ENCODE data around the gene ACAD11.

Gene ACAD11

DNA sequence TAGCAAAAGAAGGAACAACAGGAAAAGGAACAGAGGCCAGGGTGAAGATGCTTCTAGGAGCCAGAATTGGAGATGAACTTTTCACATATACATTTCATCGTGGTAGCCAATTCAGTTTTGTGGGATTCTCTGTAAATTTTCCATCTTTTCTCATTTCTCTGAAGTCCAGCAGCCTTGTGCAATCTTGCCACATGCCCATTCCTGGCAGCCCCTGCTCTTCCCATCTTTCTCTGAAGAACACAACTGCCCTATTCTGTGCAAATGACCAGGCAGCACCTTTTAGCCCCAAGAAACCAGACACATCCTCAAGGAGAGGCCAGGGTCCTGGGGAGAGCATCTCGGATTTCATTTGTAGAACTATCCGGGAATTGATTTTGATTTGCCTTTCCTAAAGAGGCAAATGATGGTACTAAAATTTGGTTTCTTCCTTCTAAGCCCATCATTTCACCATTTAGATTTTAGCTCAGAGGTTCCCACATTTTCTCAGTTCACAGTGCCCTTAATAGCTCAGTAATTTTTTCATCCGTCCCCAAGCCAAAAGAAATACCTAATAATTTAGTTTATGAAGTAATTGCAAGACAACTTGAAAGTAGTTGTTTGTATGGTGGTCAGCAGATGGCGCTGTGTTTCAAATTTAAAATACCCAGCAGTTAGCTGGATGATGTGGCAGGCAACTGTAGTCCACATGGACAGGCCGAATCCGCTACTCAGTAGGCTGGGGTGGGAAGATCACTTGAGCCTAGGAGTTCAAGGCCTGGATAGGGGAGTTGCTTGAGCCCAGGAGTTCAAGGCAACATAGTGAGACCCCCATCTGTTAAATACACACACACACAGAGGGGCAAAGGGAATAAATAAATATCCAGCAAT lies 123.8 kb downstream of the ACAD11 start:
- H3K4me1 ChIP-seq (ENCODE audit: control insufficient read depth in 1 of 2, insufficient read depth in 2 of 2, low read length in 2 of 2), result peaks cover 0 to 4% of the 10 kb centered on the region in 2 donors
- no peak overlapping the region for H3K4me3 ChIP-seq (ENCODE audit: low read depth in 1 of 2, low read length in 2 of 2)
- H3K27me3 ChIP-seq (ENCODE audit: control insufficient read depth in 1 of 2, insufficient read depth in 2 of 2, low read length in 2 of 2), result no peaks in the 10 kb centered on the region
- H3K9me3 ChIP-seq (ENCODE audit: control insufficient read depth in 1 of 2, low read length in 2 of 2), result no peaks in the 10 kb centered on the region
- no peak overlapping the region for H3K27ac ChIP-seq (ENCODE audit: low read depth, low read length)
- peaks cover 8 to 37% of the 10 kb centered on the region in 2 donors for H3K36me3 ChIP-seq (ENCODE audit: control insufficient read depth in 1 of 2, insufficient read depth in 2 of 2, low read length in 2 of 2)
- H3K9ac ChIP-seq (ENCODE audit: low read depth in 1 of 2, low read length in 2 of 2), result no peak overlapping the region

GRCh38 chr3:132530624-132531023 lies 129.0 kb downstream of the ACAD11 start:
- Histone ChIP-seq H3K4me3 (ENCODE audit: low read depth in 1 of 2, low read length in 2 of 2) (no peak overlapping the region), H3K27ac (ENCODE audit: low read depth, low read length) (no peak overlapping the region), H3K4me1 (ENCODE audit: control insufficient read depth in 1 of 2, insufficient read depth in 2 of 2, low read length in 2 of 2) (no peaks in the 10 kb centered on the region), H3K36me3 (ENCODE audit: control insufficient read depth in 1 of 2, insufficient read depth in 2 of 2, low read length in 2 of 2) (peaks cover 24 to 56% of the 10 kb centered on the region in 2 donors), H3K9me3 (ENCODE audit: control insufficient read depth in 1 of 2, low read length in 2 of 2) (no peaks in the 10 kb centered on the region), H3K27me3 (ENCODE audit: control insufficient read depth in 1 of 2, insufficient read depth in 2 of 2, low read length in 2 of 2) (no peaks in the 10 kb centered on the region), H3K9ac (ENCODE audit: low read depth in 1 of 2, low read length in 2 of 2) (no peak overlapping the region)

GRCh38 chr3:132522353-132522752 lies 137.3 kb downstream of the ACAD11 start:
- Histone ChIP-seq H3K9ac (ENCODE audit: low read depth in 1 of 2, low read length in 2 of 2) (no peak overlapping the region), H3K27ac (ENCODE audit: low read depth, low read length) (no peak overlapping the region), H3K36me3 (ENCODE audit: control insufficient read depth in 1 of 2, insufficient read depth in 2 of 2, low read length in 2 of 2) (peaks cover 25 to 73% of the 10 kb centered on the region in 2 donors), H3K4me1 (ENCODE audit: control insufficient read depth in 1 of 2, insufficient read depth in 2 of 2, low read length in 2 of 2) (no peaks in the 10 kb centered on the region), H3K9me3 (ENCODE audit: control insufficient read depth in 1 of 2, low read length in 2 of 2) (no peaks in the 10 kb centered on the region), H3K4me3 (ENCODE audit: low read depth in 1 of 2, low read length in 2 of 2) (no peak overlapping the region), H3K27me3 (ENCODE audit: control insufficient read depth in 1 of 2, insufficient read depth in 2 of 2, low read length in 2 of 2) (no peaks in the 10 kb centered on the region)

DNA sequence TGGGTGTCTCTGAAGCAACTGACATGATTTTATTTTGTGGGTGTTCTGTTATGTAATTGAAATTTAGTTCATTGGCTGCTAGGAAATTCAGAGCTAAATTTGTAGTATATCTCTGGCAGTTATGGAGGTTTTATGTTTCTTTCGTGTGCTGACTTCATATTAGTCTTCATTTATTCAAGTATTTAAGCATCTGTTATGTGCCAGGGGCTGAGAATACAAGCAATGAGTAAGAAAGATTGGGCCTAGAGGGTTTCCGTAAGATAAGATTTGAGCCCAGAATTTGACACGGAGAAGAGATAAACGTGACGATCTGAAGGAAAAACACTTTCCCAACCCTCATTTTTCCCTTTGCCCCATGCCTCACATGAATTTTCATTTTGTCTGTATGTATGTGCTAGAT lies 137.7 kb downstream of the ACAD11 start:
- Histone ChIP-seq H3K27me3 (ENCODE audit: control insufficient read depth in 1 of 2, insufficient read depth in 2 of 2, low read length in 2 of 2) (no peaks in the 10 kb centered on the region), H3K4me1 (ENCODE audit: control insufficient read depth in 1 of 2, insufficient read depth in 2 of 2, low read length in 2 of 2) (no peaks in the 10 kb centered on the region), H3K9ac (ENCODE audit: low read depth in 1 of 2, low read length in 2 of 2) (no peak overlapping the region), H3K36me3 (ENCODE audit: control insufficient read depth in 1 of 2, insufficient read depth in 2 of 2, low read length in 2 of 2) (peaks cover 27 to 75% of the 10 kb centered on the region in 2 donors), H3K27ac (ENCODE audit: low read depth, low read length) (no peak overlapping the region), H3K4me3 (ENCODE audit: low read depth in 1 of 2, low read length in 2 of 2) (no peak overlapping the region), H3K9me3 (ENCODE audit: control insufficient read depth in 1 of 2, low read length in 2 of 2) (no peaks in the 10 kb centered on the region)

DNA sequence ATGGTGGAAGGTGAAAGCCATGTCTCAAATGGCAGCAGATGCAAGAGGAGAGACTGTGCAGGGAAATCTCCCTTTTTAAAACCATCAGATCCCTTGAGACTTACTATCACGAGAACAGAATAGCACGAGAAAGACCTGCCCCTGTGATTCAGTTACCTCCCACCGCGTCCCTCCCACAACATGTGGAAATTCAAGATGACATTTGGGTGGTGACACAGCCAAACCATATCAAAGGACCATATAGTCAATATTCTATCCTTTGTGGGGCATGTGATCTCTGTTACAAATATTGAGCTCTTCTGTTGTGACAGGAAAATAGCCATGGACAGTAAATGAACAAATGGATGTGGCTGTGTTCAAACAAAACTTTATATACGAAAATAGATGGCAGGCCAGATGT lies 139.7 kb downstream of the ACAD11 start:
- H3K27ac ChIP-seq (ENCODE audit: low read depth, low read length), result no peak overlapping the region

GRCh38 chr3:132517311-132517710 lies 142.3 kb downstream of the ACAD11 start:
- H3K36me3 ChIP-seq (ENCODE audit: control insufficient read depth in 1 of 2, insufficient read depth in 2 of 2, low read length in 2 of 2), result peaks cover 34 to 67% of the 10 kb centered on the region in 2 donors

More for the DNA sequence above, 139.7 kb downstream of the ACAD11 start:
- peaks cover 24 to 79% of the 10 kb centered on the region in 2 donors for H3K36me3 ChIP-seq (ENCODE audit: control insufficient read depth in 1 of 2, insufficient read depth in 2 of 2, low read length in 2 of 2)
- H3K4me3 ChIP-seq (ENCODE audit: low read depth in 1 of 2, low read length in 2 of 2), result no peak overlapping the region
- H3K9ac ChIP-seq (ENCODE audit: low read depth in 1 of 2, low read length in 2 of 2), result no peak overlapping the region
- H3K9me3 ChIP-seq (ENCODE audit: control insufficient read depth in 1 of 2, low read length in 2 of 2), result no peaks in the 10 kb centered on the region
- no peaks in the 10 kb centered on the region for H3K4me1 ChIP-seq (ENCODE audit: control insufficient read depth in 1 of 2, insufficient read depth in 2 of 2, low read length in 2 of 2)
- no peaks in the 10 kb centered on the region for H3K27me3 ChIP-seq (ENCODE audit: control insufficient read depth in 1 of 2, insufficient read depth in 2 of 2, low read length in 2 of 2)

DNA sequence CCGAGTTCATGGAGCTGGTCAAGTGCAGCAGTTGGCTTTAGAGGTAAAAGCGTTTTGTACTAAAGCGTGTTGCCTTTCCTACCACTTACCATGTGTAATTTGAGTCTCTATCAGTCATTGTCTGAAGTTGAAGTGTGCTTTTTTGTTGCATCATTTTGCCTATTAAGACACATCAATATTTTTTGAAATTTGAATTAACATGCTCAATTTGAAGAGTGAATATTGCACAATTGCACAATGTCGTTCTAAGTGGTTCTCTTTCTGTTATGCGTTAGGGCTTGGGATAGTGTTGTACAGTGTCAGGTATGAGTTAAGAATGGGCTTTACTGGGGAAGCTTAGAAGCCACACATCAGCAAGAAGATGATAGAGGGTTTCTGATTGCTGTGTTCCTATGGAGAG lies 146.6 kb downstream of the ACAD11 start:
- Histone ChIP-seq H3K27ac (ENCODE audit: low read depth, low read length) (no peak overlapping the region), H3K27me3 (ENCODE audit: control insufficient read depth in 1 of 2, insufficient read depth in 2 of 2, low read length in 2 of 2) (no peaks in the 10 kb centered on the region), H3K4me3 (ENCODE audit: low read depth in 1 of 2, low read length in 2 of 2) (no peak overlapping the region), H3K9me3 (ENCODE audit: control insufficient read depth in 1 of 2, low read length in 2 of 2) (no peaks in the 10 kb centered on the region), H3K4me1 (ENCODE audit: control insufficient read depth in 1 of 2, insufficient read depth in 2 of 2, low read length in 2 of 2) (peaks cover 0 to 5% of the 10 kb centered on the region in 2 donors), H3K9ac (ENCODE audit: low read depth in 1 of 2, low read length in 2 of 2) (no peak overlapping the region), H3K36me3 (ENCODE audit: control insufficient read depth in 1 of 2, insufficient read depth in 2 of 2, low read length in 2 of 2) (peaks cover 32 to 65% of the 10 kb centered on the region in 2 donors)

More at GRCh38 chr3:132517311-132517710, 142.3 kb downstream of the ACAD11 start:
- Histone ChIP-seq H3K4me3 (ENCODE audit: low read depth in 1 of 2, low read length in 2 of 2) (no peak overlapping the region), H3K9ac (ENCODE audit: low read depth in 1 of 2, low read length in 2 of 2) (no peak overlapping the region), H3K9me3 (ENCODE audit: control insufficient read depth in 1 of 2, low read length in 2 of 2) (no peaks in the 10 kb centered on the region), H3K27ac (ENCODE audit: low read depth, low read length) (no peak overlapping the region), H3K4me1 (ENCODE audit: control insufficient read depth in 1 of 2, insufficient read depth in 2 of 2, low read length in 2 of 2) (no peaks in the 10 kb centered on the region), H3K27me3 (ENCODE audit: control insufficient read depth in 1 of 2, insufficient read depth in 2 of 2, low read length in 2 of 2) (no peaks in the 10 kb centered on the region)

- H3K9me3 ChIP-seq (ENCODE audit: control insufficient read depth in 1 of 2, low read length in 2 of 2), result no peaks in the 10 kb centered on the region
- H3K4me1 ChIP-seq (ENCODE audit: control insufficient read depth in 1 of 2, insufficient read depth in 2 of 2, low read length in 2 of 2), result peaks cover 0 to 7% of the 10 kb centered on the region in 2 donors
- no peak overlapping the region for H3K4me3 ChIP-seq (ENCODE audit: low read depth in 1 of 2, low read length in 2 of 2)
- no peaks in the 10 kb centered on the region for H3K27me3 ChIP-seq (ENCODE audit: control insufficient read depth in 1 of 2, insufficient read depth in 2 of 2, low read length in 2 of 2)
- H3K9ac ChIP-seq (ENCODE audit: low read depth in 1 of 2, low read length in 2 of 2), result no peak overlapping the region
- H3K27ac ChIP-seq (ENCODE audit: low read depth, low read length), result no peak overlapping the region
- H3K36me3 ChIP-seq (ENCODE audit: control insufficient read depth in 1 of 2, insufficient read depth in 2 of 2, low read length in 2 of 2), result peaks cover 25 to 46% of the 10 kb centered on the region in 2 donors
These were observed 150.1 kb downstream of the ACAD11 start for GRCh38 chr3:132509506-132509905.

GRCh38 chr3:132509096-132509495 lies 150.5 kb downstream of the ACAD11 start:
- Histone ChIP-seq H3K36me3 (ENCODE audit: control insufficient read depth in 1 of 2, insufficient read depth in 2 of 2, low read length in 2 of 2) (peaks cover 24 to 46% of the 10 kb centered on the region in 2 donors), H3K9me3 (ENCODE audit: control insufficient read depth in 1 of 2, low read length in 2 of 2) (no peaks in the 10 kb centered on the region)

More at GRCh38 chr3:132509096-132509495, 150.5 kb downstream of the ACAD11 start:
- H3K27me3 ChIP-seq (ENCODE audit: control insufficient read depth in 1 of 2, insufficient read depth in 2 of 2, low read length in 2 of 2), result no peaks in the 10 kb centered on the region
- no peak overlapping the region for H3K9ac ChIP-seq (ENCODE audit: low read depth in 1 of 2, low read length in 2 of 2)
- no peak overlapping the region for H3K27ac ChIP-seq (ENCODE audit: low read depth, low read length)
- no peak overlapping the region for H3K4me3 ChIP-seq (ENCODE audit: low read depth in 1 of 2, low read length in 2 of 2)
- peaks cover 0 to 7% of the 10 kb centered on the region in 2 donors for H3K4me1 ChIP-seq (ENCODE audit: control insufficient read depth in 1 of 2, insufficient read depth in 2 of 2, low read length in 2 of 2)
